GM06990 (cell line): ENCODE data around the gene BTNL2.

ENCODE experiments used
- DNase-seq: peaks from one replicate; pipeline ENCODE4 v3.0.0-alpha.2; 2011; ENCODE audit not compliant: insufficient read length; ENCODE audit errors: extremely low read depth
- H3K27me3 ChIP-seq: replicated peaks from 2 replicates; pipeline ENCODE4 v1.6.0; 2011; ENCODE audit warnings: low read length; ENCODE audit not compliant: control insufficient read depth, insufficient read depth
- H3K36me3 ChIP-seq: 2 replicates; pipeline ENCODE4 v1.5.1; 2011; ENCODE audit warnings: low read length; ENCODE audit not compliant: control insufficient read depth, insufficient read depth
- H3K4me3 ChIP-seq: replicated peaks from 2 replicates; pipeline ENCODE4 v1.5.1; 2011; ENCODE audit warnings: low read depth, mild to moderate bottlenecking, control low read depth, low read length
- TF ChIP-seq, protein P1 (sequence below): IDR thresholded peaks from 2 replicates; pipeline ENCODE4 v1.5.1; 2011; ENCODE audit warnings: low read length, control low read depth, mild to moderate bottlenecking, inconsistent platforms; ENCODE audit not compliant: insufficient read depth, poor library complexity, severe bottlenecking

BTNL2 gene

DNA sequence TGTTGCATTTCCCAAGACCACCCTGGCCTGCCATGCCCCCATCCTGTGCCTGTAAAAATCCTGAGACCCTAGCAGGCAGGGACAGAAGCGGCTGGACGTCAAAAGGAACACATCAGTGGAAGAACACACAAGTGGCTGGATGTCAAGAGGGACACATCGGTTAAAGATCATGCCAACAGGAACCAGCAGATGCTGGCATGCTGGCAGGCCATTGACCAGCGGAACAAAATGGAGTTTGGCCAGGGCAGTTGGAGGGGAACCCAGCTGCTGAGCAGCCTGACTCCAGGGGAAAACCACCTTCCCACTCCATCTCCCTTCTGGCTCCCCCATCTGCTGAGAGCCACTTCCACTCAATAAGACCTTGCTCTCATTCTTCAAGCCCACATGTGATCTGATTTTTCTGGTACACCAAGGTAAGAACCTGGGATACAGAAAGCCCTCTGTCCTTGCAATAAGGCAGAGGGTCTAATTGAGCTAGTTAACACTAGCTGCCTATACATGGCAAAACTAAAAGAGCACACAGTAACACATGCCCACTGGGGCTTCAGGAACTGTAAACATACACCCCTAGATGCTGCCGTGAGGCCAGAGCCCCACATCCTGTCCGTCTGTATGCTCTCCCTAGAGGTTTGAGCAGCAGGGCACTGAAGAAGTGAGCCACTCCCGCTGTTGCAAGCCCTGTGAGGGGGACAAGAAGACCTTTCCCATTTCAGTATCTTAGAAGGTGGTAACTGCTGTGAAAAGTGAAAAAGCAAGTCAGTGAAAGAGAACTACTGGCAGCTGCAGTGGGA, 31.0 kb downstream of the BTNL2 start:
- TF ChIP-seq, protein P1, sequence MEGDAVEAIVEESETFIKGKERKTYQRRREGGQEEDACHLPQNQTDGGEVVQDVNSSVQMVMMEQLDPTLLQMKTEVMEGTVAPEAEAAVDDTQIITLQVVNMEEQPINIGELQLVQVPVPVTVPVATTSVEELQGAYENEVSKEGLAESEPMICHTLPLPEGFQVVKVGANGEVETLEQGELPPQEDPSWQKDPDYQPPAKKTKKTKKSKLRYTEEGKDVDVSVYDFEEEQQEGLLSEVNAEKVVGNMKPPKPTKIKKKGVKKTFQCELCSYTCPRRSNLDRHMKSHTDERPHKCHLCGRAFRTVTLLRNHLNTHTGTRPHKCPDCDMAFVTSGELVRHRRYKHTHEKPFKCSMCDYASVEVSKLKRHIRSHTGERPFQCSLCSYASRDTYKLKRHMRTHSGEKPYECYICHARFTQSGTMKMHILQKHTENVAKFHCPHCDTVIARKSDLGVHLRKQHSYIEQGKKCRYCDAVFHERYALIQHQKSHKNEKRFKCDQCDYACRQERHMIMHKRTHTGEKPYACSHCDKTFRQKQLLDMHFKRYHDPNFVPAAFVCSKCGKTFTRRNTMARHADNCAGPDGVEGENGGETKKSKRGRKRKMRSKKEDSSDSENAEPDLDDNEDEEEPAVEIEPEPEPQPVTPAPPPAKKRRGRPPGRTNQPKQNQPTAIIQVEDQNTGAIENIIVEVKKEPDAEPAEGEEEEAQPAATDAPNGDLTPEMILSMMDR = no peak
- no peaks in the 10 kb centered on the region; the same call in 1 of the 2 replicates for H3K27me3 ChIP-seq

DNA sequence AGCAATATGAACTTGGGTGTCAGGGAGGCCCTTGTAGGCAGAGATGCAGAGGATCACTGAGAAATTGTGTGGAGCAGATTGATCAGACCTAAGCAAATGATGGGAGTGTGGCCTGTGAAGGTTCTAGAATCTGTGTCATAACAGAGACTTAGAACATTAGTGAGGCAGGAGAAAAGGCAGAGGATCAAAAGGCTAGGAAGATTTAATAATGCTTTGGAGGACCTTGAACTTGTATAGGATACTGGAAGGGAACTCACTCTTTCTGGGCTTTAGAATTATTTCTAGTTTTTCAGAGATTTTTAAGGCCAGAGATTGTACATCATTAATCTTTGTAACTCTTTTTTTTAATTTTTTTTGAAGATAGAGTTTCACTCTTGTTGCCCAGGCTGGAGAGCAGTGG, 35.2 kb downstream of the BTNL2 start, which contains the start of gene TSBP1:
Gene TSBP1 (minus strand): TSS at position 101 of the 400 bp plus-strand sequence. CDS start 197 bp downstream, outside the sequence.
- Histone ChIP-seq H3K4me3 (no peak within 1 kb of the TSS), H3K27me3 (no peaks in the 10 kb centered on the region; the same call in 1 of the 2 replicates), H3K36me3 (no peaks in the 10 kb centered on the region)
- TF ChIP-seq, protein P1 = no peak
- DNase-seq = no peak

More for the DNA sequence above, 31.0 kb downstream of the BTNL2 start:
- Histone ChIP-seq H3K4me3 (no peak overlapping the region), H3K36me3 (no peaks in the 10 kb centered on the region)
- DNase-seq = no peak

DNA sequence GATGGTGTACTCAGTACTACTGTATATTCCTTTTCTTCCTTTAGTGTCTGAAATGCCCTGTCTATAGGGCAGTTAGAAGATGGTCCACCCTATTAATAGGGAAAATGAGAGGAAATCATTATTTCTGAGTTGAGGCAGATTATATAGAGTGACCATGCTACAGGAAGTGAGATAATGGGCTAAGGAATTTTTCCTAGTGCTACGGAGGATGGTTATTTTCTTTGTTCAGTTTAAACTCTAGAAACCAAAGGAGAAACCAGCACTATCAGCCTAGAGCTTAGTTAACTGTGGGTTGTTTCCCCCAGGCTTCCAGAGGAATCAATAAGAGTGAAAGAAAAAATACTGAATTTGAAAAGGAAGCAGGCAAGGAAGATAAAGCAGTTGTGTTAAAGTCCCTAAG, 35.8 kb downstream of the BTNL2 start:
- H3K4me3 ChIP-seq = no peak overlapping the region
- H3K27me3 ChIP-seq = no peaks in the 10 kb centered on the region; the same call in 1 of the 2 replicates
- H3K36me3 ChIP-seq = no peaks in the 10 kb centered on the region
- DNase-seq = no peak
- TF ChIP-seq, protein P1 = no peak

DNA sequence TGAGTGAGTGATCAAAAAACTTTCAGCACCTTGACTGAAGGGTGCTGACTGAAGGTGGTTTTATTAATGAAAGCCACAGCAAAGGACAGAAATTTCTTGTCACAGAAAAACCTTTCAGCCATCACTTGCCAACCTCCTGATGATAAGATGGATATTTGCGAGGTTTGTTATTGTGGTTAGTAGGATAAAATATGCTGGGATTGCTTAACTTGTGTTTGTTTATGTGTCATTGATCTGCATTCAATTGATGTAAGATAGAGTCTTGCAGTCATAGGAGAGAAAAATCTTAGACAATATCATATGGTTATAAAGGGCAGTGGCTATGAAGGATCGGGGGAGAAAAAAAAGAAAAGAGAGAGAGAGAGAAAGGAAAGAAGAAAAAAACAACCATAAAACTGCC, 36.5 kb downstream of the BTNL2 start:
- H3K4me3 ChIP-seq = no peak overlapping the region
- DNase-seq = no peak
- H3K36me3 ChIP-seq = no peaks in the 10 kb centered on the region
- H3K27me3 ChIP-seq = no peaks in the 10 kb centered on the region; the same call in 1 of the 2 replicates
- TF ChIP-seq, protein P1 = no peak

DNA sequence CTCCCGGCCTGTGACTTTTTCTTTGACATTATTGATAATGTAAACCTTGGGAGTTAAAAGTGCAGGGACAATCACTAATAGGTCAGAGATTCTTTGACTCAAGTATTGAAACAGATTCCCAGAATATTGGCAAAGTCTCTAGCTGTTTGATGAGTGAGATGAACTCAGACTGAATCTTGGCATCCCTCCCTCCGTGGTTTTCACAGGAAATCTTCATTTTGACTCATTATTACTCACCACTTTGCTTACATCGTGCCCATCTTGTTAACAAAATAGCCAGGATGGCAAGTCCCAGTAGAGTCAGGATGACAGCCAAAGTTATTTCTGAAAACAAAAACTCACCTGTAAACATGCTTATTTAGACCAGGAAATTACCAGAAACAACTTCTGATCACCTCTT, 37.3 kb downstream of the BTNL2 start:
- Histone ChIP-seq H3K4me3 (no peak overlapping the region), H3K36me3 (no peaks in the 10 kb centered on the region), H3K27me3 (no peaks in the 10 kb centered on the region; the same call in 1 of the 2 replicates)
- no peak for DNase-seq
- TF ChIP-seq, protein P1 = no peak
